Adrenal gland (tissue), 5 donors: ENCODE data around the gene ISX.

Source experiments
- POLR2A ChIP-seq, 2 donors: fragments of 450-650 bp; IDR thresholded peaks; one replicate each; pipeline ENCODE4 v1.6.1; 2017; ENCODE audit warnings: antibody characterized with exemption in 2 of 2, mild to moderate bottlenecking in 2 of 2, moderate library complexity in 1 of 2
- TF ChIP-seq, protein P1 (sequence below), 6 experiments: fragments of 450-650 bp in 4 of 6; fragments of 200-600 bp in 2 of 6; sonication (generic) in 1 of 6; IDR thresholded peaks; 1 replicate in 5 of 6; 2 replicates in 1 of 6; pipeline versions ENCODE4 v1.5.1 to v1.8.0; 2016 to 2021; ENCODE audit warnings: antibody characterized with exemption in 6 of 6, mild to moderate bottlenecking in 2 of 6, moderate library complexity in 1 of 6
- donor health status: DM: no; HTN: no; CAD: no.

DNA sequence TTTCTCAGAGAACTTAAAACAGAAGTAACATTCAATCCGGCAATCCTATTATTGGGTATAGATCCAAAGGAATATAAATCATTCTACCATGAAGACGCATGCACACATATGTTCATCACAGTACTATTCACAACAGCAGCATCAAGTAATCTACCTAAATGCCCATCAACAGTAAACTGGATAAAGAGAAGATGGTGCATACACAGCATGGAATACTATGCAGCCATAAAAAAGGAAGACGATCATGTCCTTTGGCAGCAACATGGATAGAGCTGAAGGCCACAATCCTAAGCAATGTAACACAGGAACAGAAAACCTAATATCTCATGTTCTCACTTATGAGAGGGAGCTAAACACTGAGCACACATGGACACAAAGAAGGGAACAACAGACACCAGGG is 6.3 kb upstream of the ISX start:
- TF ChIP-seq, protein P1, sequence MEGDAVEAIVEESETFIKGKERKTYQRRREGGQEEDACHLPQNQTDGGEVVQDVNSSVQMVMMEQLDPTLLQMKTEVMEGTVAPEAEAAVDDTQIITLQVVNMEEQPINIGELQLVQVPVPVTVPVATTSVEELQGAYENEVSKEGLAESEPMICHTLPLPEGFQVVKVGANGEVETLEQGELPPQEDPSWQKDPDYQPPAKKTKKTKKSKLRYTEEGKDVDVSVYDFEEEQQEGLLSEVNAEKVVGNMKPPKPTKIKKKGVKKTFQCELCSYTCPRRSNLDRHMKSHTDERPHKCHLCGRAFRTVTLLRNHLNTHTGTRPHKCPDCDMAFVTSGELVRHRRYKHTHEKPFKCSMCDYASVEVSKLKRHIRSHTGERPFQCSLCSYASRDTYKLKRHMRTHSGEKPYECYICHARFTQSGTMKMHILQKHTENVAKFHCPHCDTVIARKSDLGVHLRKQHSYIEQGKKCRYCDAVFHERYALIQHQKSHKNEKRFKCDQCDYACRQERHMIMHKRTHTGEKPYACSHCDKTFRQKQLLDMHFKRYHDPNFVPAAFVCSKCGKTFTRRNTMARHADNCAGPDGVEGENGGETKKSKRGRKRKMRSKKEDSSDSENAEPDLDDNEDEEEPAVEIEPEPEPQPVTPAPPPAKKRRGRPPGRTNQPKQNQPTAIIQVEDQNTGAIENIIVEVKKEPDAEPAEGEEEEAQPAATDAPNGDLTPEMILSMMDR (IDR thresholded peaks at IDR 0.05): no peak
- TF ChIP-seq POLR2A (IDR thresholded peaks at IDR 0.05): no peak
